GM21723 (cell line): ENCODE data around the gene GALNT18.

Experiments used
- ATAC-seq: cut with Tn5 transposase; IDR thresholded peaks from one replicate; pipeline ENCODE4 v1.9.1; 2021; ENCODE audit warnings: mild to moderate bottlenecking, moderate library complexity; ENCODE audit not compliant: unreplicated experiment

GALNT18 gene

GRCh38 chr11:11415901-11416300 lies 205.9 kb downstream of the GALNT18 start:
- no peak for ATAC-seq

GRCh38 chr11:11414996-11415395 lies 206.8 kb downstream of the GALNT18 start:
- no peak for ATAC-seq

- ATAC-seq = no peak
Measured at GRCh38 chr11:11413776-11414175, 208.0 kb downstream of the GALNT18 start.

GRCh38 chr11:11411401-11411985 lies 210.3 kb downstream of the GALNT18 start:
- ATAC-seq = no peak

GRCh38 chr11:11409901-11410300 lies 211.9 kb downstream of the GALNT18 start:
- ATAC-seq = no peak

- no peak for ATAC-seq
Measured at GRCh38 chr11:11409224-11409623, 212.6 kb downstream of the GALNT18 start.

GRCh38 chr11:11408436-11409221 lies 213.2 kb downstream of the GALNT18 start:
- ATAC-seq = no peak

GRCh38 chr11:11407763-11408084 lies 214.1 kb downstream of the GALNT18 start:
- ATAC-seq = no peak

- ATAC-seq = no peak
Measured at GRCh38 chr11:11407065-11407762, 214.6 kb downstream of the GALNT18 start.

GRCh38 chr11:11406652-11407051 lies 215.2 kb downstream of the GALNT18 start:
- no peak for ATAC-seq

- ATAC-seq = no peak
Measured at GRCh38 chr11:11403763-11404725, 217.8 kb downstream of the GALNT18 start.

GRCh38 chr11:11401960-11402535 lies 219.8 kb downstream of the GALNT18 start:
- no peak for ATAC-seq

GRCh38 chr11:11400635-11401232 lies 221.1 kb downstream of the GALNT18 start:
- ATAC-seq = no peak

GRCh38 chr11:11400121-11400520 lies 221.7 kb downstream of the GALNT18 start:
- no peak for ATAC-seq

GRCh38 chr11:11397781-11398180 lies 224.0 kb downstream of the GALNT18 start:
- no peak for ATAC-seq

GRCh38 chr11:11397036-11397415 lies 224.8 kb downstream of the GALNT18 start:
- no peak for ATAC-seq

- no peak for ATAC-seq
Measured at GRCh38 chr11:11396301-11397035, 225.3 kb downstream of the GALNT18 start.

- ATAC-seq = no peak
Measured at GRCh38 chr11:11395126-11395525, 226.7 kb downstream of the GALNT18 start.

- ATAC-seq = no peak
Measured at GRCh38 chr11:11394241-11394640, 227.6 kb downstream of the GALNT18 start.
